Ascending aorta (tissue), 2 donors: ENCODE data around the gene UBAC2. TPM values are rescaled to one million over a fixed set of nuclear protein-coding genes. Genes with fewer than 3 reads are reported as not detected.

ENCODE experiments used
- DNase-seq, 2 donors: peaks; one replicate each; pipeline ENCODE4 v3.0.0-alpha.2; 2019; ENCODE audit warnings: low spot score in 2 of 2
- H3K27ac ChIP-seq, 2 donors: fragments of 200-600 bp; sonication (generic); one replicate each; pipeline ENCODE4 v1.5.1; 2016 to 2017; ENCODE audit warnings: mild to moderate bottlenecking in 1 of 2
- H3K27me3 ChIP-seq: fragments of 200-600 bp; sonication (generic); one replicate; pipeline ENCODE4 v1.5.1; 2017
- H3K36me3 ChIP-seq, 2 donors: fragments of 200-600 bp; sonication (generic); one replicate each; pipeline ENCODE4 v1.5.1; 2016
- H3K4me1 ChIP-seq, 2 donors: fragments of 200-600 bp; sonication (generic); one replicate each; pipeline ENCODE4 v1.5.1; 2016 to 2017; ENCODE audit warnings: mild to moderate bottlenecking in 1 of 2
- H3K4me3 ChIP-seq, 2 donors: fragments of 200-600 bp; sonication (generic); one replicate each; pipeline ENCODE4 v1.5.1; 2016 to 2017; ENCODE audit warnings: mild to moderate bottlenecking in 1 of 2
- H3K9me3 ChIP-seq, 2 donors: fragments of 200-600 bp; sonication (generic); one replicate each; pipeline ENCODE4 v1.5.1; 2016
- CTCF ChIP-seq, 3 experiments: fragments of 200-600 bp in 2 of 3; fragments of 450-650 bp in 1 of 3; sonication (generic) in 2 of 3; IDR thresholded peaks; one replicate each; pipeline ENCODE4 v1.5.1; 2016 to 2019; ENCODE audit warnings: antibody characterized with exemption in 3 of 3, mild to moderate bottlenecking in 1 of 3, moderate library complexity in 1 of 3
- intact Hi-C: fragments of 100-400 bp; cut with DNase I; formaldehyde crosslinking; loops from one replicate; pipeline ENCODE4 v1.15.1; 2023
- total RNA-seq: library from RNA; depleted of rRNA; stranded (reverse); fragments of >200 nt; gene quantifications from one replicate; pipeline ENCODE4 v1.1.0, GENCODE V29; 2016

UBAC2 gene
- total RNA-seq, 1 donor from 2014 or later = 67.8 TPM

- no peaks in the 10 kb centered on the region for H3K9me3 ChIP-seq
- no peak overlapping the region for H3K27ac ChIP-seq
- intact Hi-C loops = no loop called here
- TF ChIP-seq CTCF (IDR thresholded peaks at IDR 0.05) = no peak
- no peaks in the 10 kb centered on the region for H3K4me1 ChIP-seq
- no peaks in the 10 kb centered on the region for H3K27me3 ChIP-seq
- H3K36me3 ChIP-seq = no peaks in the 10 kb centered on the region
- no peak overlapping the region for H3K4me3 ChIP-seq
- no peak for DNase-seq
Observed at GRCh38 chr13:99399623-99399974, 198.9 kb downstream of the UBAC2 start.

- H3K27ac ChIP-seq = no peak overlapping the region
- intact Hi-C loops = no loop called here
- no peak for TF ChIP-seq CTCF (IDR thresholded peaks at IDR 0.05)
- no peaks in the 10 kb centered on the region for H3K4me1 ChIP-seq
- no peaks in the 10 kb centered on the region for H3K9me3 ChIP-seq
- H3K4me3 ChIP-seq = no peak overlapping the region
- no peaks in the 10 kb centered on the region for H3K27me3 ChIP-seq
- no peaks in the 10 kb centered on the region for H3K36me3 ChIP-seq
- DNase-seq = peak in 1 of 2 donors; percentile 40
Observed at GRCh38 chr13:99403458-99403971, 202.9 kb downstream of the UBAC2 start.

GRCh38 chr13:99404005-99404755 lies 203.5 kb downstream of the UBAC2 start:
- no peak for TF ChIP-seq CTCF (IDR thresholded peaks at IDR 0.05)
- Histone ChIP-seq H3K9me3 (no peaks in the 10 kb centered on the region), H3K4me3 (no peak overlapping the region), H3K4me1 (no peaks in the 10 kb centered on the region), H3K36me3 (no peaks in the 10 kb centered on the region), H3K27me3 (no peaks in the 10 kb centered on the region), H3K27ac (no peak overlapping the region)
- intact Hi-C loops = no loop called here
- DNase-seq = peak in 1 of 2 donors; percentile 56

GRCh38 chr13:99405966-99406365 lies 205.3 kb downstream of the UBAC2 start:
- H3K27me3 ChIP-seq = no peaks in the 10 kb centered on the region
- H3K27ac ChIP-seq = no peak overlapping the region
- TF ChIP-seq CTCF (IDR thresholded peaks at IDR 0.05) = no peak
- intact Hi-C loops = no loop called here
- no peak overlapping the region for H3K4me3 ChIP-seq
- no peaks in the 10 kb centered on the region for H3K9me3 ChIP-seq
- peak in 1 of 2 donors; percentile 15 for DNase-seq
- H3K36me3 ChIP-seq = no peaks in the 10 kb centered on the region
- H3K4me1 ChIP-seq = no peaks in the 10 kb centered on the region

- H3K27me3 ChIP-seq = no peaks in the 10 kb centered on the region
- H3K27ac ChIP-seq = no peak overlapping the region
- TF ChIP-seq CTCF (IDR thresholded peaks at IDR 0.05) = no peak
- no peaks in the 10 kb centered on the region for H3K9me3 ChIP-seq
- DNase-seq = peak in 1 of 2 donors; percentile 56
- H3K36me3 ChIP-seq = no peaks in the 10 kb centered on the region
- H3K4me1 ChIP-seq = no peaks in the 10 kb centered on the region
- no peak overlapping the region for H3K4me3 ChIP-seq
- intact Hi-C loops = no loop called here
Observed at GRCh38 chr13:99406799-99407201, 206.1 kb downstream of the UBAC2 start.
